HepG2 (cell line): ENCODE measurements around the gene SCAPER. TPM values are rescaled to one million over a fixed set of nuclear protein-coding genes. Genes with fewer than 3 reads are reported as not detected.

Experiments used
- ATF5 ChIP-seq: sonication (generic); formaldehyde crosslinking; IDR thresholded peaks from 2 replicates; pipeline ENCODE4 v1.4.0; 2020; ENCODE audit warnings: mild to moderate bottlenecking, low read depth, missing genetic modification reagents
- CBX2 ChIP-seq, 2 experiments: fragments of 200-600 bp in 1 of 2; sonication (generic); formaldehyde crosslinking in 1 of 2; IDR thresholded peaks; 2 replicates each; pipeline versions ENCODE4 v1.7.0 to v1.8.1; 2018 to 2022; ENCODE audit warnings: low read depth in 2 of 2, low read length in 1 of 2, mild to moderate bottlenecking in 1 of 2, missing genetic modification reagents in 1 of 2
- DZIP1 ChIP-seq: sonication (generic); formaldehyde crosslinking; IDR thresholded peaks from 2 replicates; pipeline ENCODE4 v1.5.0; 2020; ENCODE audit warnings: mild to moderate bottlenecking, missing genetic modification reagents
- ERF ChIP-seq: IDR thresholded peaks from 2 replicates; pipeline ENCODE4 v1.6.1; 2018; ENCODE audit warnings: missing biosample characterization, missing genetic modification reagents
- HNF4A ChIP-seq: sonication (generic); formaldehyde crosslinking; IDR thresholded peaks from 2 replicates; pipeline ENCODE4 v1.4.0; 2020; ENCODE audit warnings: missing genetic modification reagents
- HNF4G ChIP-seq, 2 experiments: sonication (generic) in 1 of 2; formaldehyde crosslinking in 1 of 2; IDR thresholded peaks; 2 replicates each; pipeline versions ENCODE4 v1.4.0 to v1.6.1; 2011 to 2020; ENCODE audit warnings: borderline replicate concordance in 2 of 2, low read depth in 2 of 2, mild to moderate bottlenecking in 2 of 2, low read length in 1 of 2, missing genetic modification reagents in 1 of 2, moderate library complexity in 1 of 2
- HOXA5 ChIP-seq: sonication (generic); formaldehyde crosslinking; IDR thresholded peaks from 2 replicates; pipeline ENCODE4 v1.4.0; 2020; ENCODE audit warnings: missing genetic modification reagents
- KDM4B ChIP-seq: sonication (generic); formaldehyde crosslinking; IDR thresholded peaks from 2 replicates; pipeline ENCODE4 v1.4.0; 2020; ENCODE audit warnings: missing genetic modification reagents
- KMT2B ChIP-seq: IDR thresholded peaks from 2 replicates; pipeline ENCODE4 v1.6.1; 2016; ENCODE audit warnings: missing genetic modification reagents, missing compliant biosample characterization
- PITX1 ChIP-seq: sonication (generic); formaldehyde crosslinking; IDR thresholded peaks from 2 replicates; pipeline ENCODE4 v1.5.1; 2020; ENCODE audit warnings: mild to moderate bottlenecking, missing genetic modification reagents
- RBM22 ChIP-seq: fragments of 200-400 bp; formaldehyde crosslinking; optimal IDR thresholded peaks from 2 replicates; pipeline ENCODE3; 2017; ENCODE audit warnings: mild to moderate bottlenecking, low read length, moderate library complexity
- RFXANK ChIP-seq: IDR thresholded peaks from 2 replicates; pipeline ENCODE4 v1.6.1; 2016
- SOX6 ChIP-seq, 2 experiments: fragments of 450-650 bp in 1 of 2; sonication (generic) in 1 of 2; formaldehyde crosslinking in 1 of 2; IDR thresholded peaks; 2 replicates each; pipeline versions ENCODE4 v1.4.0 to v1.6.1; 2017 to 2020; ENCODE audit warnings: antibody characterized with exemption in 1 of 2, mild to moderate bottlenecking in 1 of 2, missing genetic modification reagents in 1 of 2
- ZHX2 ChIP-seq, 2 experiments: sonication (generic) in 1 of 2; formaldehyde crosslinking in 1 of 2; IDR thresholded peaks; 2 replicates each; pipeline versions ENCODE4 v1.6.1 to v1.9.0; 2014 to 2022; ENCODE audit warnings: antibody characterized with exemption in 1 of 2, borderline replicate concordance in 1 of 2, inconsistent platforms in 1 of 2, low read depth in 1 of 2, missing genetic modification reagents in 1 of 2
- ZNF343 ChIP-seq: sonication (generic); formaldehyde crosslinking; IDR thresholded peaks from 2 replicates; pipeline ENCODE4 v1.4.0; 2020; ENCODE audit warnings: mild to moderate bottlenecking, missing genetic modification reagents
- ZNF747 ChIP-seq: sonication (generic); formaldehyde crosslinking; IDR thresholded peaks from 2 replicates; pipeline ENCODE4 v1.8.1; 2023; ENCODE audit warnings: missing genetic modification reagents, mild to moderate bottlenecking, borderline replicate concordance
- ZNF773 ChIP-seq: sonication (generic); formaldehyde crosslinking; IDR thresholded peaks from 2 replicates; pipeline ENCODE4 v1.4.0; 2020; ENCODE audit warnings: missing genetic modification reagents, borderline replicate concordance
- ZNF788 ChIP-seq: sonication (generic); formaldehyde crosslinking; IDR thresholded peaks from 2 replicates; pipeline ENCODE4 v1.5.0; 2020; ENCODE audit warnings: mild to moderate bottlenecking, missing genetic modification reagents, borderline replicate concordance
- polyA plus RNA-seq, 8 experiments: library from polyadenylated mRNA; depleted of rRNA in 3 of 8; stranded (reverse) in 7 of 8; unstranded in 1 of 8; fragments of >200 nt; fragmentation: Illumina TruSeq in 4 of 8; extraction: Trizol in 4 of 8; gene quantifications; 2 replicates each; pipeline versions ENCODE4 v1.2.1 to v1.2.3, GENCODE V29; 2011 to 2016; ENCODE audit warnings: low read depth in 4 of 8, missing spikeins in 1 of 8, mixed read lengths in 1 of 8; ENCODE audit not compliant: insufficient read depth in 1 of 8
- total RNA-seq, 5 experiments: library from RNA; depleted of rRNA; stranded (reverse); fragments of >200 nt; fragmentation: Illumina TruSeq; extraction: Trizol; gene quantifications; 2 replicates each; pipeline ENCODE4 v1.2.3, GENCODE V29; 2016; ENCODE audit warnings: low read depth in 1 of 5

The SCAPER gene
- total and polyA plus RNA-seq, 2 of the 13 experiments (the other 11 are each of a cell fraction or from before 2014, with no cell fraction given), result 4.3 to 10.5 TPM

- TF ChIP-seq ZNF788, result 0 out of 2 replicates have a peak, but pooled peaks have one; percentile 51
- TF ChIP-seq CBX2 (IDR thresholded peaks at IDR 0.05; ENCODE audit: low read depth, low read length), result no peak
- TF ChIP-seq CBX2 (CRISPR knock-in tag; IDR thresholded peaks at IDR 0.05; ENCODE audit: low read depth), result no peak
- TF ChIP-seq ZHX2 (IDR thresholded peaks at IDR 0.05; ENCODE audit: low read depth), result no peak
- no peak for TF ChIP-seq ZHX2 (CRISPR knock-in tag; IDR thresholded peaks at IDR 0.05; ENCODE audit: borderline replicate concordance)
- 0 out of 2 replicates have a peak, but pooled peaks have one; percentile 28 for TF ChIP-seq KMT2B (CRISPR knock-in tag)
- TF ChIP-seq RFXANK (CRISPR knock-in tag), result peak; percentile 44; the same call in 1 of the 2 replicates
- 0 out of 2 replicates have a peak, but pooled peaks have one; percentile 23 for TF ChIP-seq ZNF343
- 0 out of 2 replicates have a peak, but pooled peaks have one; percentile 46 for TF ChIP-seq KDM4B (CRISPR knock-in tag)
- TF ChIP-seq ERF, result 0 out of 2 replicates have a peak, but pooled peaks have one; percentile 49
- no peak for TF ChIP-seq ATF5 (CRISPR knock-in tag)
- peak; percentile 66 for TF ChIP-seq HNF4A (CRISPR knock-in tag)
- TF ChIP-seq SOX6 (IDR thresholded peaks at IDR 0.05), result no peak
- TF ChIP-seq SOX6 (CRISPR knock-in tag; IDR thresholded peaks at IDR 0.05), result peak; percentile 49; the same call in 1 of the 2 replicates
- peak; percentile 40; the same call in 1 of the 2 replicates for TF ChIP-seq HOXA5 (CRISPR knock-in tag)
- no peak for TF ChIP-seq ZNF773 (CRISPR knock-in tag)
- no peak for TF ChIP-seq ZNF747 (CRISPR knock-in tag)
- no peak for TF ChIP-seq DZIP1 (CRISPR knock-in tag)
- TF ChIP-seq HNF4G (IDR thresholded peaks at IDR 0.05; ENCODE audit: borderline replicate concordance, low read depth, low read length), result peak; percentile 23; the same call in 1 of the 2 replicates
- TF ChIP-seq HNF4G (CRISPR knock-in tag; IDR thresholded peaks at IDR 0.05; ENCODE audit: borderline replicate concordance, low read depth), result 0 out of 2 replicates have a peak, but pooled peaks have one; percentile 24
- no peak for TF ChIP-seq RBM22
- TF ChIP-seq PITX1 (CRISPR knock-in tag), result peak; percentile 47; the same call in 1 of the 2 replicates
Measured at GRCh38 chr15:76333720-76334437, 571.3 kb downstream of the SCAPER start (continued).
